Transverse colon (tissue), 4 donors: ENCODE results near the gene CYTH3. TPM values are rescaled to one million over a fixed set of nuclear protein-coding genes. Genes with fewer than 3 reads are reported as not detected.

Experiments
- DNase-seq: peaks from one replicate; pipeline ENCODE4 v3.0.0-alpha.2; 2019
- H3K27ac ChIP-seq, 4 donors: fragments of 200-600 bp; sonication (generic); 2 replicates each; pipeline ENCODE4 v1.5.1; 2016 to 2018; ENCODE audit warnings: inconsistent platforms in 4 of 4
- H3K27me3 ChIP-seq: fragments of 200-600 bp; sonication (generic); 2 replicates; pipeline ENCODE4 v1.5.1; 2017; ENCODE audit warnings: inconsistent platforms
- H3K36me3 ChIP-seq, 4 donors: fragments of 200-600 bp; sonication (generic); 2 replicates each; pipeline ENCODE4 v1.5.1; 2017 to 2019; ENCODE audit warnings: inconsistent platforms in 4 of 4
- H3K4me1 ChIP-seq, 4 donors: fragments of 200-600 bp; sonication (generic); 2 replicates each; pipeline ENCODE4 v1.5.1; 2017 to 2020; ENCODE audit warnings: inconsistent platforms in 4 of 4
- H3K4me3 ChIP-seq, 4 donors: fragments of 200-600 bp; sonication (generic); 1 replicate in 1 of 4; 2 replicates in 3 of 4; pipeline versions ENCODE4 v1.5.1 to v1.6.1; 2017 to 2019; ENCODE audit warnings: inconsistent platforms in 4 of 4
- H3K9me3 ChIP-seq, 2 donors: fragments of 200-600 bp; sonication (generic); 2 replicates each; pipeline ENCODE4 v1.5.1; 2017 to 2019; ENCODE audit warnings: inconsistent platforms in 2 of 2
- CTCF ChIP-seq, 5 experiments: fragments of 200-600 bp in 3 of 5; fragments of 450-650 bp in 2 of 5; sonication (generic) in 3 of 5; IDR thresholded peaks; 1 replicate in 2 of 5; 2 replicates in 3 of 5; pipeline ENCODE4 v1.5.1; 2016 to 2017; ENCODE audit warnings: antibody characterized with exemption in 5 of 5, inconsistent platforms in 3 of 5, mild to moderate bottlenecking in 2 of 5, moderate library complexity in 1 of 5
- EP300 ChIP-seq: sonication (generic); formaldehyde crosslinking; IDR thresholded peaks from one replicate; pipeline ENCODE4 v1.6.1; 2017; ENCODE audit warnings: antibody characterized with exemption, low read depth
- POLR2A ChIP-seq: fragments of 450-650 bp; IDR thresholded peaks from one replicate; pipeline ENCODE4 v1.6.1; 2016; ENCODE audit warnings: antibody characterized with exemption, mild to moderate bottlenecking, moderate library complexity
- POLR2AphosphoS5 ChIP-seq, 3 donors: sonication (generic); formaldehyde crosslinking; IDR thresholded peaks; one replicate each; pipeline ENCODE4 v1.6.1; 2016; ENCODE audit warnings: antibody characterized with exemption in 3 of 3
- WGBS, 2 donors: methylation state at CpG; one replicate each; pipeline ENCODE4 v1.1.5; 2018; ENCODE audit warnings: low coverage in 1 of 2; 5-methylcytosine and 5-hydroxymethylcytosine counted together
- in situ Hi-C, 4 donors: fragments of 200-750 bp; cut with MboI; loops; one replicate each; pipeline versions ENCODE4 v1.15.0 to v1.15.1; 2017; ENCODE audit warnings: low sequenced_read_pairs in 3 of 4, low pct_ligation_motif_present in 1 of 4, low pct_unique_long_range_greater_than_20kb in 1 of 4
- intact Hi-C: fragments of 100-400 bp; cut with DNase I; formaldehyde crosslinking; loops from one replicate; pipeline ENCODE4 v1.15.1; 2023; ENCODE audit warnings: low total_unique reads
- total RNA-seq, 4 donors: library from RNA; depleted of rRNA; stranded (reverse); fragments of >200 nt; gene quantifications; one replicate each; pipeline ENCODE4 v1.1.0, GENCODE V29; 2016

The CYTH3 gene
- total RNA-seq, 4 donors from 2014 or later: 15.0 to 25.4 (median 19.4) TPM

- H3K4me1 ChIP-seq: peaks cover 0 to under 1% (median 0%) of the 10 kb centered on the region in 4 donors
- TF ChIP-seq EP300 (no peak), CTCF (IDR thresholded peaks at IDR 0.05) (no peak)
- no peaks in the 10 kb centered on the region for H3K9me3 ChIP-seq
- H3K4me3 ChIP-seq: no peak overlapping the region
- in situ Hi-C loops: no loop called here
- H3K27ac ChIP-seq: no peak overlapping the region
- H3K36me3 ChIP-seq: no peaks in the 10 kb centered on the region
- WGBS, 2 donors: 80 to 91% methylated on average over 2 to 58 of the region's 59 CpGs
- H3K27me3 ChIP-seq: no peaks in the 10 kb centered on the region
- no peak for DNase-seq
- intact Hi-C loops: no loop called here
Measured at GRCh38 chr7:6170571-6171531, 101.6 kb downstream of the CYTH3 start.

- no peaks in the 10 kb centered on the region for H3K36me3 ChIP-seq
- no peaks in the 10 kb centered on the region for H3K9me3 ChIP-seq
- H3K4me1 ChIP-seq: no peaks in the 10 kb centered on the region
- in situ Hi-C loops: loop anchor here in 2 of 4 donors (10.0 kb wide), 1 partner anchor 155 kb away; no protein-coding TSS in a partner anchor
- TF ChIP-seq POLR2A (no peak), EP300 (no peak), CTCF (IDR thresholded peaks at IDR 0.05) (no peak), POLR2AphosphoS5 (IDR thresholded peaks at IDR 0.05) (no peak)
- no peak overlapping the region for H3K27ac ChIP-seq
- intact Hi-C loops: no loop called here
- 87 to 91% methylated on average over 9 to 36 of the region's 36 CpGs for WGBS, 2 donors
- H3K4me3 ChIP-seq: no peak overlapping the region
- DNase-seq: no peak
- no peaks in the 10 kb centered on the region for H3K27me3 ChIP-seq
Measured at GRCh38 chr7:6169805-6170520, 102.5 kb downstream of the CYTH3 start.

- in situ Hi-C loops (loop anchor here in 2 of 4 donors (10.0 kb wide), 1 partner anchor 156 kb away; no protein-coding TSS in a partner anchor), intact Hi-C loops (no loop called here)
Measured at GRCh38 chr7:6168477-6168868, 104.0 kb downstream of the CYTH3 start.

More at GRCh38 chr7:6168477-6168868, 104.0 kb downstream of the CYTH3 start:
- Histone ChIP-seq H3K27ac (no peak overlapping the region), H3K4me1 (no peaks in the 10 kb centered on the region), H3K9me3 (no peaks in the 10 kb centered on the region), H3K36me3 (peaks cover 0 to 7% (median 0%) of the 10 kb centered on the region in 4 donors), H3K4me3 (no peak overlapping the region), H3K27me3 (no peaks in the 10 kb centered on the region)
- 69 to 93% methylated on average over 4 to 10 of the region's 14 CpGs for WGBS, 2 donors
- DNase-seq: no peak
- no peak for TF ChIP-seq CTCF (IDR thresholded peaks at IDR 0.05)
- TF ChIP-seq POLR2AphosphoS5 (IDR thresholded peaks at IDR 0.05): no peak
- no peak for TF ChIP-seq POLR2A
- no peak for TF ChIP-seq EP300
